Heart right ventricle (tissue), 16 donors: ENCODE results near the gene SFSWAP. TPM values are rescaled to one million over a fixed set of nuclear protein-coding genes. Genes with fewer than 3 reads are reported as not detected.
A peak's percentile ranks its signal among the peaks of the same experiment; 100 is the strongest.

Experiments
- ATAC-seq, 8 donors: fragments of 200-7000 bp; cut with Tn5 transposase; one replicate each; pipeline ENCODE4 v1.9.1; 2020; ENCODE audit warnings: mild to moderate bottlenecking in 8 of 8, moderate library complexity in 8 of 8, moderate number of reproducible peaks in 1 of 8
- DNase-seq, 2 donors: peaks; one replicate each; pipeline ENCODE4 v3.0.0-alpha.2; 2020
- H3K27ac ChIP-seq, 10 donors: fragments of 200-600 bp; sonication (generic) in 2 of 10; one replicate each; pipeline versions ENCODE4 v1.5.0 to v1.8.0; 2020 to 2022; ENCODE audit warnings: mild to moderate bottlenecking in 3 of 10
- H3K27me3 ChIP-seq, 7 donors: fragments of 200-600 bp; one replicate each; pipeline ENCODE4 v1.8.0; 2021 to 2022; ENCODE audit warnings: mild to moderate bottlenecking in 2 of 7
- H3K36me3 ChIP-seq, 9 donors: fragments of 200-600 bp; sonication (generic) in 1 of 9; one replicate each; pipeline versions ENCODE4 v1.5.0 to v1.8.0; 2020 to 2022; ENCODE audit warnings: mild to moderate bottlenecking in 2 of 9
- H3K4me1 ChIP-seq, 9 donors: fragments of 200-600 bp; sonication (generic) in 1 of 9; one replicate each; pipeline versions ENCODE4 v1.5.0 to v1.8.0; 2020 to 2022; ENCODE audit warnings: mild to moderate bottlenecking in 4 of 9
- H3K4me3 ChIP-seq, 10 donors: fragments of 200-600 bp; sonication (generic) in 2 of 10; one replicate each; pipeline versions ENCODE4 v1.5.0 to v1.8.0; 2020 to 2022; ENCODE audit warnings: mild to moderate bottlenecking in 7 of 10, moderate library complexity in 2 of 10
- H3K9me3 ChIP-seq, 11 donors: fragments of 200-600 bp in 10 of 11; sonication (generic) in 2 of 11; one replicate each; pipeline versions ENCODE4 v1.5.0 to v1.8.0; 2013 to 2022; ENCODE audit warnings: mild to moderate bottlenecking in 2 of 11, control low read depth in 1 of 11, moderate library complexity in 1 of 11
- CTCF ChIP-seq, 9 donors: fragments of 200-600 bp; sonication (generic) in 2 of 9; IDR thresholded peaks; one replicate each; pipeline versions ENCODE4 v1.5.0 to v1.8.0; 2021 to 2022; ENCODE audit warnings: antibody characterized with exemption in 9 of 9, mild to moderate bottlenecking in 5 of 9, moderate library complexity in 1 of 9
- WGBS, 2 donors: extraction: QIAGEN DNeasy Blood & Tissue Kit; methylation state at CpG; one replicate each; pipeline ENCODE4 v1.1.7; 2013; ENCODE audit warnings: inconsistent platforms in 1 of 2; 5-methylcytosine and 5-hydroxymethylcytosine counted together
- intact Hi-C, 10 donors: fragments of 100-400 bp; cut with DNase I; formaldehyde crosslinking; loops; one replicate each; pipeline versions ENCODE4 v1.11.1 to v1.14.2; 2022
- polyA plus RNA-seq, 2 donors: library from polyadenylated mRNA; stranded (reverse); fragments of 200-250 nt; gene quantifications; one replicate each; pipeline ENCODE4 v1.2.3, GENCODE V29; 2013
- total RNA-seq, 10 donors: library from RNA; stranded (reverse); fragmentation: NEBNext Ultra II Directional in 3 of 10; extraction: Animal tissue kit (Norgen Biotek cat#: 25700) in 3 of 10; gene quantifications; one replicate each; pipeline versions ENCODE4 v1.2.1 to v1.2.4, GENCODE V29; 2021 to 2023
- donor health status: Arrhythmogenic right ventricular cardiomyopathy.
- donor health status: ischemic (EF 13 %, LVEDD 7.1; RV severe dilation, severe dysfunction).
- donor health status: healthy with polysubstance abuse.
- donor health status: DM: no; HTN: yes; CAD: no.
- donor health status: DM: no; HTN: no; CAD: no.
- donor health status: ischemic (EF 25% LVEDD 6.9; RV normal size, moderate dysfunction).
- donor health status: ischemic (EF 25% LVEDD 5.7; RV mildly dilated, moderate dysfunction).
- donor health status: healthy.
- donor health status: DM: yes; HTN: yes; CAD: no.
- donor health status: Ischemic cardiomyopathy.
- donor health status: ischemic (EF 35%, LVEDD 5.7; RV mildly dilated, moderate dysfunction).
- donor health status: nonischemic (EF 11% LVEDD 7.7; RV severe dilation, severe dysfunction).
- donor health status: DM: yes; HTN: yes; CAD: no.
- donor health status: PGD.
- donor health status: ischemic (EF 29% LVEDD 5.4; RV normal size, mild dysfunction).
- donor health status: nonischemic (EF 23%, LVEDD 6.1; RV moderate dilation, normal function).

The SFSWAP gene
- total and polyA plus RNA-seq, 12 donors, result 14.5 to 34.1 (median 19.6) TPM

GRCh38 chr12:131759176-131759575, 48.3 kb downstream of the SFSWAP start:
- H3K4me3 ChIP-seq, result no peak overlapping the region
- H3K36me3 ChIP-seq, result peaks cover 0 to 100% (median 58%) of the 10 kb centered on the region in 9 donors
- H3K27ac ChIP-seq, result no peak overlapping the region
- ATAC-seq (no peak), DNase-seq (no peak)
- H3K4me1 ChIP-seq, result peaks cover 0 to 8% (median 0%) of the 10 kb centered on the region in 9 donors
- no peaks in the 10 kb centered on the region for H3K27me3 ChIP-seq
- no peak for TF ChIP-seq CTCF (IDR thresholded peaks at IDR 0.05)
- 95 to 97% methylated on average over 7 to 8 of the region's 8 CpGs for WGBS, 2 donors
- H3K9me3 ChIP-seq, result no peaks in the 10 kb centered on the region
- intact Hi-C loops, result no loop called here

GRCh38 chr12:131761638-131762037, 50.7 kb downstream of the SFSWAP start:
- Histone ChIP-seq H3K4me1 (peaks cover 0 to 8% (median 0%) of the 10 kb centered on the region in 9 donors), H3K27ac (no peak overlapping the region), H3K36me3 (peaks cover 0 to 100% (median 57%) of the 10 kb centered on the region in 9 donors), H3K27me3 (no peaks in the 10 kb centered on the region), H3K9me3 (no peaks in the 10 kb centered on the region), H3K4me3 (no peak overlapping the region)
- TF ChIP-seq CTCF (IDR thresholded peaks at IDR 0.05), result no peak
- ATAC-seq (no peak), DNase-seq (no peak)
- intact Hi-C loops, result no loop called here
- WGBS, 2 donors, result 96 to 97% methylated on average over 5 of the region's 5 CpGs

GRCh38 chr12:131764738-131765137, 53.8 kb downstream of the SFSWAP start:
- ATAC-seq, result peak in 1 of 8 donors; percentile 8
- peaks cover 0 to 100% (median 59%) of the 10 kb centered on the region in 9 donors for H3K36me3 ChIP-seq

GRCh38 chr12:131765961-131766360, 55.1 kb downstream of the SFSWAP start:
- H3K4me3 ChIP-seq, result no peak overlapping the region
- peaks cover 0 to 100% (median 65%) of the 10 kb centered on the region in 9 donors for H3K36me3 ChIP-seq
- no peaks in the 10 kb centered on the region for H3K9me3 ChIP-seq
- WGBS, 2 donors, result 96 to 98% methylated on average over 10 of the region's 10 CpGs
- TF ChIP-seq CTCF (IDR thresholded peaks at IDR 0.05), result no peak
- no peaks in the 10 kb centered on the region for H3K27me3 ChIP-seq
- no peaks in the 10 kb centered on the region for H3K4me1 ChIP-seq
- intact Hi-C loops, result no loop called here
- ATAC-seq, result no peak
- no peak overlapping the region for H3K27ac ChIP-seq
- no peak for DNase-seq

More at GRCh38 chr12:131764738-131765137, 53.8 kb downstream of the SFSWAP start:
- DNase-seq, result no peak
- Histone ChIP-seq H3K27ac (no peak overlapping the region), H3K4me1 (no peaks in the 10 kb centered on the region), H3K27me3 (no peaks in the 10 kb centered on the region), H3K4me3 (no peak overlapping the region), H3K9me3 (no peaks in the 10 kb centered on the region)
- intact Hi-C loops, result no loop called here
- no peak for TF ChIP-seq CTCF (IDR thresholded peaks at IDR 0.05)
- WGBS, 2 donors, result 92 to 96% methylated on average over 9 of the region's 9 CpGs
